ENCODE results near the gene TBPL1. TPM values are rescaled to one million over a fixed set of nuclear protein-coding genes. Genes with fewer than 3 reads are reported as not detected.

Gene TBPL1
- total RNA-seq, 1 experiment from 2014 or later: 42.1 TPM

- no peak for TF ChIP-seq RELA (CRISPR knock-in tag; IDR thresholded peaks at IDR 0.05; ENCODE audit: borderline replicate concordance)
- no peak for TF ChIP-seq ZMAT4 (CRISPR knock-in tag; IDR thresholded peaks at IDR 0.05)
- no peak for TF ChIP-seq SMAD4 (CRISPR knock-in tag; IDR thresholded peaks at IDR 0.05)
- TF ChIP-seq ATF6 (CRISPR knock-in tag; IDR thresholded peaks at IDR 0.05): no peak
- TF ChIP-seq, protein P1, sequence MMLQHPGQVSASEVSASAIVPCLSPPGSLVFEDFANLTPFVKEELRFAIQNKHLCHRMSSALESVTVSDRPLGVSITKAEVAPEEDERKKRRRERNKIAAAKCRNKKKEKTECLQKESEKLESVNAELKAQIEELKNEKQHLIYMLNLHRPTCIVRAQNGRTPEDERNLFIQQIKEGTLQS (CRISPR knock-in tag; conservative IDR thresholded peaks at IDR 0.05): no peak
- TF ChIP-seq SP1 (CRISPR knock-in tag; conservative IDR thresholded peaks at IDR 0.05): no peak
- TF ChIP-seq CBFB (CRISPR knock-in tag; IDR thresholded peaks at IDR 0.05; ENCODE audit: low read depth): no peak
- TF ChIP-seq MLX (CRISPR knock-in tag; IDR thresholded peaks at IDR 0.05): no peak
- TF ChIP-seq, protein P2, sequence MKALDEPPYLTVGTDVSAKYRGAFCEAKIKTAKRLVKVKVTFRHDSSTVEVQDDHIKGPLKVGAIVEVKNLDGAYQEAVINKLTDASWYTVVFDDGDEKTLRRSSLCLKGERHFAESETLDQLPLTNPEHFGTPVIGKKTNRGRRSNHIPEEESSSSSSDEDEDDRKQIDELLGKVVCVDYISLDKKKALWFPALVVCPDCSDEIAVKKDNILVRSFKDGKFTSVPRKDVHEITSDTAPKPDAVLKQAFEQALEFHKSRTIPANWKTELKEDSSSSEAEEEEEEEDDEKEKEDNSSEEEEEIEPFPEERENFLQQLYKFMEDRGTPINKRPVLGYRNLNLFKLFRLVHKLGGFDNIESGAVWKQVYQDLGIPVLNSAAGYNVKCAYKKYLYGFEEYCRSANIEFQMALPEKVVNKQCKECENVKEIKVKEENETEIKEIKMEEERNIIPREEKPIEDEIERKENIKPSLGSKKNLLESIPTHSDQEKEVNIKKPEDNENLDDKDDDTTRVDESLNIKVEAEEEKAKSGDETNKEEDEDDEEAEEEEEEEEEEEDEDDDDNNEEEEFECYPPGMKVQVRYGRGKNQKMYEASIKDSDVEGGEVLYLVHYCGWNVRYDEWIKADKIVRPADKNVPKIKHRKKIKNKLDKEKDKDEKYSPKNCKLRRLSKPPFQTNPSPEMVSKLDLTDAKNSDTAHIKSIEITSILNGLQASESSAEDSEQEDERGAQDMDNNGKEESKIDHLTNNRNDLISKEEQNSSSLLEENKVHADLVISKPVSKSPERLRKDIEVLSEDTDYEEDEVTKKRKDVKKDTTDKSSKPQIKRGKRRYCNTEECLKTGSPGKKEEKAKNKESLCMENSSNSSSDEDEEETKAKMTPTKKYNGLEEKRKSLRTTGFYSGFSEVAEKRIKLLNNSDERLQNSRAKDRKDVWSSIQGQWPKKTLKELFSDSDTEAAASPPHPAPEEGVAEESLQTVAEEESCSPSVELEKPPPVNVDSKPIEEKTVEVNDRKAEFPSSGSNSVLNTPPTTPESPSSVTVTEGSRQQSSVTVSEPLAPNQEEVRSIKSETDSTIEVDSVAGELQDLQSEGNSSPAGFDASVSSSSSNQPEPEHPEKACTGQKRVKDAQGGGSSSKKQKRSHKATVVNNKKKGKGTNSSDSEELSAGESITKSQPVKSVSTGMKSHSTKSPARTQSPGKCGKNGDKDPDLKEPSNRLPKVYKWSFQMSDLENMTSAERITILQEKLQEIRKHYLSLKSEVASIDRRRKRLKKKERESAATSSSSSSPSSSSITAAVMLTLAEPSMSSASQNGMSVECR (CRISPR knock-in tag; IDR thresholded peaks at IDR 0.05; ENCODE audit: borderline replicate concordance): no peak
These were observed 49.2 kb upstream of the TBPL1 start (continued) for GRCh38 chr6:133903855-133904254.

DNA sequence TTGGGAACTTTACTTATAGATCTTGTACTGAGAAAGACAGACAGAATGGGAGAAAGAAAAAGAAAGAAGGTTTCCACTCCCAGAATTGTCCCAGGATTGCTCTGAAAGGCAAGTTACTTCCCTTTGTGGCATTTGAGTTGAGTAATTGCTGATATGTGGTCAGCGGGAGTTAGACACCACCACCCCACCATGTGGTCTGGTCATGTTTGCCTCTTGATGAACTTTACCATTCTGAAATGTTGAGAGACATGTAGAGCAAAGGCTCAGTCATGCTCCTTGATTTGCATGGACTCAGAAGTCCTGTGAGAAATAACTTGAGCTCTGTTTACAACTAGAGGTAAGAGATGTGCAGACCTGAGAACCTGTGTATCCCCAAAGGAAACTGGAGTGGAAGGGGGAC, 47.0 kb upstream of the TBPL1 start:
- Mint-ChIP-seq H3K4me1 (no peaks in the 10 kb centered on the region; the same call in 1 of the 2 replicates), H3K9me3 (peaks cover 8% of the 10 kb centered on the region), H3K4me3 (no peak overlapping the region), H3K27ac (no peak overlapping the region), H3K36me3 (peaks cover 3% of the 10 kb centered on the region; the same call in 1 of the 2 replicates), H3K27me3 (ENCODE audit: low read depth) (no peaks in the 10 kb centered on the region; the same call in none of the 2 replicates)
- ATAC-seq (no peak), DNase-seq (ENCODE audit: low spot score) (no peak)
- CTCF ChIA-PET: interaction anchor here (1.2 kb wide), 1 partner anchor 190 kb away, joined by 3 read pairs; no protein-coding TSS in a partner anchor
- POLR2A ChIA-PET: no interaction called here
- TF ChIP-seq OVOL2 (CRISPR knock-in tag; IDR thresholded peaks at IDR 0.05; ENCODE audit: borderline replicate concordance) (no peak), JUN (CRISPR knock-in tag; IDR thresholded peaks at IDR 0.05) (no peak), NR2C2 (CRISPR knock-in tag; IDR thresholded peaks at IDR 0.05) (no peak), E2F5 (CRISPR knock-in tag; IDR thresholded peaks at IDR 0.05) (no peak), ZNF317 (CRISPR knock-in tag; IDR thresholded peaks at IDR 0.05; ENCODE audit: borderline replicate concordance, low read depth) (no peak), CREM (CRISPR knock-in tag; IDR thresholded peaks at IDR 0.05) (no peak), ZNF396 (CRISPR knock-in tag; IDR thresholded peaks at IDR 0.05; ENCODE audit: borderline replicate concordance) (no peak), SMAD3 (CRISPR knock-in tag; IDR thresholded peaks at IDR 0.05; ENCODE audit: borderline replicate concordance) (no peak), TCF7 (CRISPR knock-in tag; IDR thresholded peaks at IDR 0.05; ENCODE audit: low read depth) (no peak), GRHL2 (CRISPR knock-in tag; IDR thresholded peaks at IDR 0.05; ENCODE audit: insufficient replicate concordance, severe bottlenecking) (no peak), MAX (CRISPR knock-in tag; IDR thresholded peaks at IDR 0.05) (no peak), GABPB1 (CRISPR knock-in tag; IDR thresholded peaks at IDR 0.05) (no peak), SMAD4 (CRISPR knock-in tag; IDR thresholded peaks at IDR 0.05) (no peak)
- TF ChIP-seq, protein P3, sequence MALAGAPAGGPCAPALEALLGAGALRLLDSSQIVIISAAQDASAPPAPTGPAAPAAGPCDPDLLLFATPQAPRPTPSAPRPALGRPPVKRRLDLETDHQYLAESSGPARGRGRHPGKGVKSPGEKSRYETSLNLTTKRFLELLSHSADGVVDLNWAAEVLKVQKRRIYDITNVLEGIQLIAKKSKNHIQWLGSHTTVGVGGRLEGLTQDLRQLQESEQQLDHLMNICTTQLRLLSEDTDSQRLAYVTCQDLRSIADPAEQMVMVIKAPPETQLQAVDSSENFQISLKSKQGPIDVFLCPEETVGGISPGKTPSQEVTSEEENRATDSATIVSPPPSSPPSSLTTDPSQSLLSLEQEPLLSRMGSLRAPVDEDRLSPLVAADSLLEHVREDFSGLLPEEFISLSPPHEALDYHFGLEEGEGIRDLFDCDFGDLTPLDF (CRISPR knock-in tag; IDR thresholded peaks at IDR 0.05): no peak
- TF ChIP-seq, protein P4, sequence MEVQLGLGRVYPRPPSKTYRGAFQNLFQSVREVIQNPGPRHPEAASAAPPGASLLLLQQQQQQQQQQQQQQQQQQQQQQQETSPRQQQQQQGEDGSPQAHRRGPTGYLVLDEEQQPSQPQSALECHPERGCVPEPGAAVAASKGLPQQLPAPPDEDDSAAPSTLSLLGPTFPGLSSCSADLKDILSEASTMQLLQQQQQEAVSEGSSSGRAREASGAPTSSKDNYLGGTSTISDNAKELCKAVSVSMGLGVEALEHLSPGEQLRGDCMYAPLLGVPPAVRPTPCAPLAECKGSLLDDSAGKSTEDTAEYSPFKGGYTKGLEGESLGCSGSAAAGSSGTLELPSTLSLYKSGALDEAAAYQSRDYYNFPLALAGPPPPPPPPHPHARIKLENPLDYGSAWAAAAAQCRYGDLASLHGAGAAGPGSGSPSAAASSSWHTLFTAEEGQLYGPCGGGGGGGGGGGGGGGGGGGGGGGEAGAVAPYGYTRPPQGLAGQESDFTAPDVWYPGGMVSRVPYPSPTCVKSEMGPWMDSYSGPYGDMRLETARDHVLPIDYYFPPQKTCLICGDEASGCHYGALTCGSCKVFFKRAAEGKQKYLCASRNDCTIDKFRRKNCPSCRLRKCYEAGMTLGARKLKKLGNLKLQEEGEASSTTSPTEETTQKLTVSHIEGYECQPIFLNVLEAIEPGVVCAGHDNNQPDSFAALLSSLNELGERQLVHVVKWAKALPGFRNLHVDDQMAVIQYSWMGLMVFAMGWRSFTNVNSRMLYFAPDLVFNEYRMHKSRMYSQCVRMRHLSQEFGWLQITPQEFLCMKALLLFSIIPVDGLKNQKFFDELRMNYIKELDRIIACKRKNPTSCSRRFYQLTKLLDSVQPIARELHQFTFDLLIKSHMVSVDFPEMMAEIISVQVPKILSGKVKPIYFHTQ (CRISPR knock-in tag; IDR thresholded peaks at IDR 0.05): no peak
